Fibroblast of villous mesenchyme (primary cell): ENCODE measurements around the gene MZB1. TPM values are rescaled to one million over a fixed set of nuclear protein-coding genes. Genes with fewer than 3 reads are reported as not detected.
A peak's percentile ranks its signal among the peaks of the same experiment; 100 is the strongest.
"Not testable (repeated sequence)": the region's sequence is repeated elsewhere in the genome, so short reads cannot be mapped to it uniquely, and the experiment has no call there.

Experiments
- DNase-seq: peaks from one replicate; pipeline ENCODE4 v3.0.0-alpha.2; 2010; ENCODE audit warnings: low read depth
- H3K4me3 ChIP-seq: 2 replicates; pipeline ENCODE4 v1.5.1; 2011; ENCODE audit warnings: low read depth, mild to moderate bottlenecking, low read length
- CTCF ChIP-seq: IDR thresholded peaks from 2 replicates; pipeline ENCODE4 v1.5.1; 2012; ENCODE audit warnings: low read depth, mild to moderate bottlenecking, low read length; ENCODE audit not compliant: insufficient read depth
- total RNA-seq: library from RNA; depleted of rRNA; stranded (reverse); fragments of >200 nt; gene quantifications from 2 replicates; pipeline ENCODE4 v1.2.3, GENCODE V29; 2012

The MZB1 gene
- total RNA-seq, 1 donor: 0.43 TPM

- TF ChIP-seq CTCF: peak; percentile 63
- no peak for DNase-seq
- peak overlapping the region; percentile 60 for H3K4me3 ChIP-seq
These were observed 3.2 kb upstream of the MZB1 start for GRCh38 chr5:139392678-139393496.

- no peak for TF ChIP-seq CTCF
- DNase-seq: no peak
- no peak overlapping the region for H3K4me3 ChIP-seq
These were observed 2.6 kb upstream of the MZB1 start for GRCh38 chr5:139392324-139392677.

- H3K4me3 ChIP-seq: no peak overlapping the region
- DNase-seq: no peak
- no peak for TF ChIP-seq CTCF
These were observed 2.0 kb upstream of the MZB1 start for GRCh38 chr5:139391570-139392323.

- TF ChIP-seq CTCF: no peak
- DNase-seq: no peak
These were observed 1.2 kb upstream of the MZB1 start for GRCh38 chr5:139390639-139391569.

GRCh38 chr5:139388198-139388821 is 1.4 kb downstream of the MZB1 start:
- TF ChIP-seq CTCF: no peak
- no peak overlapping the region for H3K4me3 ChIP-seq
- DNase-seq: peak; percentile 20

More at GRCh38 chr5:139390639-139391569, 1.2 kb upstream of the MZB1 start:
- H3K4me3 ChIP-seq: no peak overlapping the region

GRCh38 chr5:139387611-139388197 is 2.0 kb downstream of the MZB1 start:
- H3K4me3 ChIP-seq: no peak overlapping the region
- no peak for TF ChIP-seq CTCF
- DNase-seq: no peak

GRCh38 chr5:139386956-139387355 is 2.8 kb downstream of the MZB1 start:
- DNase-seq, H3K4me3 ChIP-seq: not testable (repeated sequence)
